ENCODE measurements around the gene TNFRSF25. TPM values are rescaled to one million over a fixed set of nuclear protein-coding genes. Genes with fewer than 3 reads are reported as not detected.

The TNFRSF25 gene
- total and polyA plus RNA-seq, 3 donors from 2014 or later, result 6.2 to 14.0 (median 13.4) TPM

DNA sequence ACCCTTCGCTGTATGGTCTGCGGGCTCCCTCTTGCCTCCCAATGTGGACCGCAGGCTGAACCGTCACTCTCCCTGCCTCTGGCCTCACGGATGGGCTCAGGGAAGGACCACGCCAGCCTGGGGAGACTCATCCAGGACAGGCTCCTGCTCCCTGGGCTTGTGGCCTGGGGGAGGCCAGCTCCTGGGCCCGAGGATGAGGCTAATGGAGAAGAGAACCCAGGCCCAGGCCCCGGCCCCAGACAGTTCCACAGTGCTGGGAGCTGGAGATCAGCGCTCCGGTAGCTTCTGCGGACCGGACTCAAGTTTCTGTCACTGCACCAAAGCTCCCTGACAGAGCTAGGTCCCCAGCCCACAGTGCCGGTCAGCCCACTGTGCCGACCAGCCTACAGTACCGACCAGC is 38.9 kb upstream of the TNFRSF25 start:
- TF ChIP-seq, protein P1, sequence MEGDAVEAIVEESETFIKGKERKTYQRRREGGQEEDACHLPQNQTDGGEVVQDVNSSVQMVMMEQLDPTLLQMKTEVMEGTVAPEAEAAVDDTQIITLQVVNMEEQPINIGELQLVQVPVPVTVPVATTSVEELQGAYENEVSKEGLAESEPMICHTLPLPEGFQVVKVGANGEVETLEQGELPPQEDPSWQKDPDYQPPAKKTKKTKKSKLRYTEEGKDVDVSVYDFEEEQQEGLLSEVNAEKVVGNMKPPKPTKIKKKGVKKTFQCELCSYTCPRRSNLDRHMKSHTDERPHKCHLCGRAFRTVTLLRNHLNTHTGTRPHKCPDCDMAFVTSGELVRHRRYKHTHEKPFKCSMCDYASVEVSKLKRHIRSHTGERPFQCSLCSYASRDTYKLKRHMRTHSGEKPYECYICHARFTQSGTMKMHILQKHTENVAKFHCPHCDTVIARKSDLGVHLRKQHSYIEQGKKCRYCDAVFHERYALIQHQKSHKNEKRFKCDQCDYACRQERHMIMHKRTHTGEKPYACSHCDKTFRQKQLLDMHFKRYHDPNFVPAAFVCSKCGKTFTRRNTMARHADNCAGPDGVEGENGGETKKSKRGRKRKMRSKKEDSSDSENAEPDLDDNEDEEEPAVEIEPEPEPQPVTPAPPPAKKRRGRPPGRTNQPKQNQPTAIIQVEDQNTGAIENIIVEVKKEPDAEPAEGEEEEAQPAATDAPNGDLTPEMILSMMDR (IDR thresholded peaks at IDR 0.05), result no peak
- TF ChIP-seq POLR2A (IDR thresholded peaks at IDR 0.05), result no peak
- intact Hi-C loops (cut with DNase I; ENCODE audit: low total_unique reads), result no loop called here
- WGBS, 2 donors, result 87 to 93% methylated on average over 9 to 10 of the region's 15 CpGs
- H3K36me3 ChIP-seq (ENCODE audit: low read depth, missing control alignments), result no peaks in the 10 kb centered on the region
- no peak overlapping the region for H3K4me3 ChIP-seq
- no peaks in the 10 kb centered on the region for H3K27me3 ChIP-seq
- no peak overlapping the region for H3K27ac ChIP-seq
- no peaks in the 10 kb centered on the region for H3K9me3 ChIP-seq
- no peak for DNase-seq
- H3K4me1 ChIP-seq, result peaks cover 31% of the 10 kb centered on the region

DNA sequence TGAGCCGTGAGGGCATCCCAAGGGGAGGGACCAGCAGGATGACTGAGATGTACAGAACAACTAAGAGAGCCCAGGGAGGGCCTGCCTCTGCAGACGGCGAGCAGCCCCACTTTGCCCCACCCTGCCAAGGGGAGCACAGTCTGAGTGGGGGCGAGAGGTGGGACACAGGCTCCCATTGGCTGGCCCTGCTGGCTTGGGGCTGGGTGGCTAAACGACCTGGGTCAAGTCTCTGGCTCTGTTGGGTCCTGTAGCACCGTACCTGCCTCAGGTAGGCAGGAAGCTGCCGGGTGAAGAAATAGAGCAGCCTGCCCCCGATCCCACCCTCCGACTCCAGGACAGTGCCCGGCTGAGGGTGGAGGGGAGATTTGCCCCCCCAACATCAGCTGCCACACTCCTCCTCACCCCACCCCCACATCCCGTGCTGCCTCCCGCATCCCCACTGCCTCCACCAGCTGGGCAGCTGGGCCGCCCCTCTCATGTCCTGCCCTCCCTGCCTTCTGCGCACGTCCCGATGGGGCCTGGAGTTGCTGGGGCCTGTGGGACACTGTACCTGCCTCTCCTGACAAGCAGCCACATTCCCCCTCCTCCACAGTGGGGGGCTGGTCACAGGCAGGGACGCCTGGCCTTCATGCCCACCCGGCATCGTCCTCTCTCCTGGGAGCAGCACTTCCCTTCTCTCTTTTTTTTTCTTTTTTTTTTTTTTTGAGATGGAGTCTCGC is 38.1 kb upstream of the TNFRSF25 start:
- Histone ChIP-seq H3K27ac (no peak overlapping the region), H3K9me3 (no peaks in the 10 kb centered on the region), H3K27me3 (no peaks in the 10 kb centered on the region), H3K36me3 (ENCODE audit: low read depth, missing control alignments) (no peaks in the 10 kb centered on the region), H3K4me3 (no peak overlapping the region), H3K4me1 (peaks cover 39% of the 10 kb centered on the region)
- 87 to 94% methylated on average over 15 to 20 of the region's 20 CpGs for WGBS, 2 donors
- intact Hi-C loops (cut with DNase I; ENCODE audit: low total_unique reads), result no loop called here
- no peak for DNase-seq
- no peak for TF ChIP-seq POLR2A (IDR thresholded peaks at IDR 0.05)
- TF ChIP-seq, protein P1 (IDR thresholded peaks at IDR 0.05), result no peak

DNA sequence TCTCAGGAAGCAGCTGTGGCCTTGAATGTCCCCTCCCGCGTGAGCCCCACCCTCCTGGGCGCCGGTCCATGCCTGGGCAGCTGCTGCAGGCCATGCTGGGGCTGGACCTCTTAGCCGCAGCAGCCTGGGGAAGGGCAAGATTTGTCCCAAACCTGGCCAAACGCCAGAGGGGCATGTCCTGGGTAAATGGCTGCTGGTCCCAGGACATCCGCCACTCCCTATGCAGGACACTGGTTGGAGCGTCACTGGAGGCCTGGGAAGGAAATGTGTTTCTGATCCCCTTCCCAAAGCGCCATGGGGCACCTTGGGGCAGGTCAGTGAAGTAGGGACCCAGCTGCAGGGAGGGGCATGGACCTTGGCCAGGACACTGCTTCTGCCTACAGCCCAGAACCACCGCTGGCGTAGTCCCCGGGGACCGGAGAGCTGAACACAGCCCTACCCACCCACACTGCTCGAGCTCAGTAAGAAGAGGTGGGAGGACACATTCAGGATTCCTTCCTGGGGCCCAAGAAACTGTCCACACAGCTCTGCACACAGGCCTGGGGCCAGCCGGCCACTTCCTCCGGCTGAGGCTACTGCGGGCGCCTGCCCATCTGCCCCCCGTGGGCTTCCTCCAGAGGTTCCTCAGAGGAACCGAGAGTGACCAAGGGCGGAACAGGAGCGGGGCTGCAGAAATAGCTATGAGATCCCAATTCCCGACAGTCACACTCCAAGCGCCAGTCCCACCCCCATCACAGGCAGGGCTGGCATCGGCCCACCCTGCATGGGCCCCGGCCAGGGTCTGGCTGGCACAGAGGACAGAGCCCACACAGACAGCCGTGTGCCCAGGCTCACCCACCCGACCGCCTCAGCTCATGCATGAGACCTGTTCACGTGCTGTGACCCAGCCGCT is 36.3 kb upstream of the TNFRSF25 start:
- H3K27me3 ChIP-seq, result no peaks in the 10 kb centered on the region
- TF ChIP-seq, protein P1 (IDR thresholded peaks at IDR 0.05), result no peak
- no peak overlapping the region for H3K4me3 ChIP-seq
- WGBS, 2 donors, result 51 to 56% methylated on average over 7 to 31 of the region's 31 CpGs
- peaks cover 50% of the 10 kb centered on the region for H3K4me1 ChIP-seq
- intact Hi-C loops (cut with DNase I; ENCODE audit: low total_unique reads), result no loop called here
- H3K9me3 ChIP-seq, result no peaks in the 10 kb centered on the region
- H3K36me3 ChIP-seq (ENCODE audit: low read depth, missing control alignments), result no peaks in the 10 kb centered on the region
- DNase-seq, result peak; percentile 66
- H3K27ac ChIP-seq, result peak overlapping the region in 1 of 2 donors; percentile 50

DNA sequence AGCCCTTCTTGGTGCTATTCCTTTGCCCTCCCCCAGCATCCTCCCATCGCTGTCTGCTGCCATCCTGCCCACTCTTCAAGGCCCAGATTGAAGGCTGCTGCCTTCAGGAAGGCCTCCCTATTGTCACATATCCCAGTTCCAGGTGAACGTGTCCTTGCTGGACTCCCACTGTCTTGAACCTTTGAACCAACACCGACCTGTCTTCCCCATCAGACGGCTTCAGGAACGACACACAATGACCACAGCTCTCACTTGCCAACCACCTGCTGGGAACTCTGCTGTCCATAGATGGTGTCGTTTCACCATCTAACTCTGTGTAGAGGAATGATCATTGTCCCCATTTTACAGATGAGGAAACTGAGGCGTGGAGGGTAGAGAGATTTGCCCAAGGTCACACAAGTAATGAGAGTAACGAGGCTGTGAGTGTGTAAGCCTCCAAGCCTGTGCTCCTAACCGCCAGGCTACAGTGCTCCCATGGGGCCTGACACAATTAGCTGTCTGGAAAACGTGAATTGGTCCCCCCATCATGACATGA is 35.4 kb upstream of the TNFRSF25 start:
- no peak for DNase-seq
- Histone ChIP-seq H3K4me3 (no peak overlapping the region), H3K36me3 (ENCODE audit: low read depth, missing control alignments) (no peaks in the 10 kb centered on the region), H3K27me3 (no peaks in the 10 kb centered on the region), H3K4me1 (peaks cover 50% of the 10 kb centered on the region), H3K9me3 (no peaks in the 10 kb centered on the region), H3K27ac (peak overlapping the region; percentile 46 to 78)
- TF ChIP-seq POLR2A (IDR thresholded peaks at IDR 0.05), result no peak
- TF ChIP-seq, protein P1 (IDR thresholded peaks at IDR 0.05), result no peak
- intact Hi-C loops (cut with DNase I; ENCODE audit: low total_unique reads), result no loop called here
- 62 to 66% methylated on average over 10 of the region's 10 CpGs for WGBS, 2 donors
